Thyroid gland (tissue), 4 donors: ENCODE measurements around the gene C3AR1.

Experiments used
- CTCF ChIP-seq, 6 experiments: fragments of 200-600 bp in 3 of 6; fragments of 450-650 bp in 3 of 6; sonication (generic) in 3 of 6; IDR thresholded peaks; one replicate each; pipeline ENCODE4 v1.5.1; 2016 to 2019; ENCODE audit warnings: antibody characterized with exemption in 6 of 6, mild to moderate bottlenecking in 2 of 6, inconsistent platforms in 1 of 6, moderate library complexity in 1 of 6
- POLR2A ChIP-seq, 2 donors: fragments of 450-650 bp; IDR thresholded peaks; one replicate each; pipeline ENCODE4 v1.6.1; 2017; ENCODE audit warnings: antibody characterized with exemption in 2 of 2, mild to moderate bottlenecking in 2 of 2, moderate library complexity in 1 of 2

- TF ChIP-seq POLR2A (IDR thresholded peaks at IDR 0.05) (no peak), CTCF (IDR thresholded peaks at IDR 0.05) (no peak)
Measured at GRCh38 chr12:8037046-8037663, 29.0 kb downstream of the C3AR1 start.
